Ramos (cell line): ENCODE results near the gene TBCK.

Experiments
- in situ Hi-C: fragments of 300-500 bp; cut with MboI; formaldehyde crosslinking; loops from one replicate; pipeline ENCODE4 v1.14.3; 2022; ENCODE audit warnings: low sequenced_read_pairs; ENCODE audit not compliant: unreplicated experiment

The TBCK gene

GRCh38 chr4:106291678-106292077, 24.3 kb downstream of the TBCK start:
- in situ Hi-C loops: no loop called here

GRCh38 chr4:106289737-106290136, 26.3 kb downstream of the TBCK start:
- in situ Hi-C loops: no loop called here

- in situ Hi-C loops: no loop called here
These were observed 28.5 kb downstream of the TBCK start for GRCh38 chr4:106287353-106287969.

GRCh38 chr4:106286611-106287010, 29.4 kb downstream of the TBCK start:
- in situ Hi-C loops: no loop called here

- in situ Hi-C loops: no loop called here
These were observed 31.8 kb downstream of the TBCK start for GRCh38 chr4:106284227-106284626.

GRCh38 chr4:106277140-106277675, 38.8 kb downstream of the TBCK start:
- in situ Hi-C loops: no loop called here

- in situ Hi-C loops: no loop called here
These were observed 42.2 kb downstream of the TBCK start for GRCh38 chr4:106273831-106274230.

- in situ Hi-C loops: no loop called here
These were observed 45.3 kb downstream of the TBCK start for GRCh38 chr4:106270736-106271135.

- in situ Hi-C loops: no loop called here
These were observed 46.3 kb downstream of the TBCK start for GRCh38 chr4:106269711-106270110.

- in situ Hi-C loops: no loop called here
These were observed 47.2 kb downstream of the TBCK start for GRCh38 chr4:106268786-106269185.

GRCh38 chr4:106266201-106266600, 49.8 kb downstream of the TBCK start:
- in situ Hi-C loops: no loop called here

GRCh38 chr4:106264331-106264728, 51.7 kb downstream of the TBCK start:
- in situ Hi-C loops: no loop called here

GRCh38 chr4:106263594-106264330, 52.2 kb downstream of the TBCK start:
- in situ Hi-C loops: no loop called here

GRCh38 chr4:106261980-106262379, 54.0 kb downstream of the TBCK start:
- in situ Hi-C loops: no loop called here

GRCh38 chr4:106258145-106259045, 57.6 kb downstream of the TBCK start:
- in situ Hi-C loops: no loop called here

- in situ Hi-C loops: no loop called here
These were observed 59.8 kb downstream of the TBCK start for GRCh38 chr4:106256190-106256589.

GRCh38 chr4:106255195-106255594, 60.8 kb downstream of the TBCK start:
- in situ Hi-C loops: no loop called here

- in situ Hi-C loops: no loop called here
These were observed 62.5 kb downstream of the TBCK start for GRCh38 chr4:106253364-106254129.

GRCh38 chr4:106247600-106247999, 68.4 kb downstream of the TBCK start:
- in situ Hi-C loops: no loop called here

GRCh38 chr4:106246441-106246840, 69.6 kb downstream of the TBCK start:
- in situ Hi-C loops: no loop called here
